Keratinocyte (primary cell): ENCODE results near the gene BORCS5. TPM values are rescaled to one million over a fixed set of nuclear protein-coding genes. Genes with fewer than 3 reads are reported as not detected.

Experiments
- DNase-seq: peaks from one replicate; pipeline ENCODE4 v3.0.0-alpha.2; 2011; ENCODE audit warnings: low read depth, missing footprints, low spot score
- FAIRE-seq: peaks from 2 replicates; lab custom pipeline; 2011; peaks lifted over from hg19 to GRCh38; lab: Jason Lieb, UNC
- H2AFZ ChIP-seq: 2 replicates; pipeline ENCODE4 v1.6.0; 2012; ENCODE audit warnings: low read length, control low read depth, inconsistent platforms; ENCODE audit not compliant: control insufficient read depth
- H3K27ac ChIP-seq: 2 replicates; pipeline ENCODE4 v1.5.1; 2011; ENCODE audit warnings: low read length; ENCODE audit not compliant: control insufficient read depth, insufficient read depth
- H3K27me3 ChIP-seq: 3 replicates; pipeline ENCODE4 v1.6.0; 2011; ENCODE audit warnings: low read length; ENCODE audit not compliant: control insufficient read depth, insufficient read depth; ENCODE audit errors: extremely low read depth
- H3K36me3 ChIP-seq, 2 experiments: 2 replicates in 1 of 2; 3 replicates in 1 of 2; pipeline ENCODE4 v1.5.1; 2011; ENCODE audit warnings: low read length in 2 of 2, mild to moderate bottlenecking in 1 of 2; ENCODE audit not compliant: control insufficient read depth in 2 of 2, insufficient read depth in 2 of 2; ENCODE audit errors: extremely low read depth in 1 of 2
- H3K4me1 ChIP-seq: 3 replicates; pipeline ENCODE4 v1.5.1; 2011; ENCODE audit warnings: low read length; ENCODE audit not compliant: control insufficient read depth, insufficient read depth; ENCODE audit errors: extremely low read depth
- H3K4me2 ChIP-seq: 3 replicates; pipeline ENCODE4 v1.6.0; 2011; ENCODE audit warnings: low read depth, low read length; ENCODE audit not compliant: control insufficient read depth, insufficient read depth; ENCODE audit errors: extremely low read depth
- H3K4me3 ChIP-seq, 3 experiments: fragments of 200-600 bp in 1 of 3; sonication (generic) in 1 of 3; 2 replicates in 2 of 3; 3 replicates in 1 of 3; pipeline ENCODE4 v1.5.1; 2011 to 2016; ENCODE audit warnings: low read length in 3 of 3, mild to moderate bottlenecking in 3 of 3, control low read depth in 2 of 3, inconsistent platforms in 1 of 3, low read depth in 1 of 3, mixed read lengths in 1 of 3, mixed run types in 1 of 3, moderate library complexity in 1 of 3; ENCODE audit not compliant: control insufficient read depth in 2 of 3, insufficient read depth in 2 of 3; ENCODE audit errors: extremely low read depth in 1 of 3
- H3K79me2 ChIP-seq: 2 replicates; pipeline ENCODE4 v1.6.0; 2012; ENCODE audit warnings: low read length; ENCODE audit not compliant: control insufficient read depth, insufficient read depth
- H3K9ac ChIP-seq: 3 replicates; pipeline ENCODE4 v1.6.0; 2011; ENCODE audit warnings: low read length; ENCODE audit not compliant: control insufficient read depth, insufficient read depth; ENCODE audit errors: extremely low read depth
- H3K9me1 ChIP-seq: 3 replicates; pipeline ENCODE4 v1.6.0; 2011; ENCODE audit warnings: low read length; ENCODE audit not compliant: control insufficient read depth, insufficient read depth; ENCODE audit errors: extremely low read depth
- H3K9me3 ChIP-seq: 2 replicates; pipeline ENCODE4 v1.5.1; 2012; ENCODE audit warnings: low read depth, low read length; ENCODE audit not compliant: control insufficient read depth
- H4K20me1 ChIP-seq: 3 replicates; pipeline ENCODE4 v1.6.0; 2011; ENCODE audit warnings: low read length; ENCODE audit not compliant: control insufficient read depth, insufficient read depth; ENCODE audit errors: extremely low read depth
- CTCF ChIP-seq, 3 experiments: IDR thresholded peaks in 1 of 3; conservative IDR thresholded peaks in 1 of 3; optimal IDR thresholded peaks in 1 of 3; 2 replicates in 2 of 3; 3 replicates in 1 of 3; pipeline versions ENCODE3 to v1.5.1; 2011; ENCODE audit warnings: low read length in 3 of 3, mild to moderate bottlenecking in 3 of 3, moderate library complexity in 2 of 3, control low read depth in 1 of 3, inconsistent platforms in 1 of 3; ENCODE audit not compliant: insufficient read depth in 2 of 3; ENCODE audit errors: extremely low read depth in 1 of 3
- EZH2 ChIP-seq: IDR thresholded peaks from one replicate; pipeline ENCODE4 v1.6.1; 2012; ENCODE audit warnings: inconsistent platforms, mild to moderate bottlenecking, low read length, moderate library complexity
- dilution Hi-C: fragments of 300-500 bp; cut with MboI; formaldehyde crosslinking; loops from one replicate; pipeline ENCODE4 v1.7.0; 2020; ENCODE audit warnings: low sequenced_read_pairs; ENCODE audit not compliant: extremely low pct_ligation_motif_present
- polyA plus RNA-seq, 5 experiments: library from polyadenylated mRNA; depleted of rRNA in 3 of 5; stranded (reverse) in 3 of 5; stranded (forward) in 1 of 5; unstranded in 1 of 5; fragments of >200 nt; gene quantifications; 1 replicate in 1 of 5; 2 replicates in 3 of 5; 3 replicates in 1 of 5; pipeline versions ENCODE4 v1.2.1 to v1.2.3, GENCODE V29; 2011 to 2012; ENCODE audit warnings: missing spikeins in 2 of 5, low read depth in 1 of 5, low replicate concordance in 1 of 5

BORCS5 gene
- polyA plus RNA-seq, 1 donor (not counting 4 experiments of a cell fraction or from before 2014, with no cell fraction given), result 5.4 TPM

GRCh38 chr12:12443431-12443878 is 86.6 kb downstream of the BORCS5 start:
- no peaks in the 10 kb centered on the region for H3K9me1 ChIP-seq
- DNase-seq (no peak), FAIRE-seq (no peak)
- H3K27ac ChIP-seq, result peak overlapping the region; percentile 72
- dilution Hi-C loops, result no loop called here
- no peak overlapping the region for H2AFZ ChIP-seq
- H3K4me1 ChIP-seq, result peaks cover 46% of the 10 kb centered on the region
- H3K9ac ChIP-seq, result no peak overlapping the region
- no peak overlapping the region for H3K4me3 ChIP-seq
- no peak overlapping the region for H3K4me2 ChIP-seq
- no peaks in the 10 kb centered on the region for H4K20me1 ChIP-seq
- H3K36me3 ChIP-seq, result no peaks in the 10 kb centered on the region
- H3K27me3 ChIP-seq, result no peaks in the 10 kb centered on the region
- TF ChIP-seq EZH2 (no peak), CTCF (optimal IDR thresholded peaks at IDR 0.05 in 1 of 3, IDR thresholded peaks at IDR 0.05 in 1 of 3, conservative IDR thresholded peaks at IDR 0.05 in 1 of 3; ENCODE audit: extremely low read depth in 1 of 3, insufficient read depth in 2 of 3, low read length in 3 of 3) (no peak)
- no peaks in the 10 kb centered on the region for H3K79me2 ChIP-seq
- no peaks in the 10 kb centered on the region for H3K9me3 ChIP-seq

GRCh38 chr12:12445165-12445881 is 88.4 kb downstream of the BORCS5 start:
- Histone ChIP-seq H3K79me2 (no peaks in the 10 kb centered on the region), H3K27me3 (no peaks in the 10 kb centered on the region), H3K9ac (no peak overlapping the region), H3K36me3 (no peaks in the 10 kb centered on the region), H3K4me2 (no peak overlapping the region), H3K9me1 (no peaks in the 10 kb centered on the region), H3K4me3 (no peak overlapping the region), H3K9me3 (no peaks in the 10 kb centered on the region), H4K20me1 (no peaks in the 10 kb centered on the region), H3K4me1 (peaks cover 41% of the 10 kb centered on the region), H3K27ac (peak overlapping the region; percentile 75), H2AFZ (no peak overlapping the region)
- dilution Hi-C loops, result no loop called here
- TF ChIP-seq EZH2 (no peak), CTCF (optimal IDR thresholded peaks at IDR 0.05 in 1 of 3, IDR thresholded peaks at IDR 0.05 in 1 of 3, conservative IDR thresholded peaks at IDR 0.05 in 1 of 3; ENCODE audit: extremely low read depth in 1 of 3, insufficient read depth in 2 of 3, low read length in 3 of 3) (no peak)
- DNase-seq, result no peak
- FAIRE-seq, result no peak
